Measurements from ENCODE around the gene MSMP. TPM values are rescaled to one million over a fixed set of nuclear protein-coding genes. Genes with fewer than 3 reads are reported as not detected.

Gene MSMP
- total and polyA plus RNA-seq, 9 of the 15 experiments (the other 6 are each of a cell fraction or from before 2014, with no cell fraction given) = 0.60 TPM; not detected in 8

DNA sequence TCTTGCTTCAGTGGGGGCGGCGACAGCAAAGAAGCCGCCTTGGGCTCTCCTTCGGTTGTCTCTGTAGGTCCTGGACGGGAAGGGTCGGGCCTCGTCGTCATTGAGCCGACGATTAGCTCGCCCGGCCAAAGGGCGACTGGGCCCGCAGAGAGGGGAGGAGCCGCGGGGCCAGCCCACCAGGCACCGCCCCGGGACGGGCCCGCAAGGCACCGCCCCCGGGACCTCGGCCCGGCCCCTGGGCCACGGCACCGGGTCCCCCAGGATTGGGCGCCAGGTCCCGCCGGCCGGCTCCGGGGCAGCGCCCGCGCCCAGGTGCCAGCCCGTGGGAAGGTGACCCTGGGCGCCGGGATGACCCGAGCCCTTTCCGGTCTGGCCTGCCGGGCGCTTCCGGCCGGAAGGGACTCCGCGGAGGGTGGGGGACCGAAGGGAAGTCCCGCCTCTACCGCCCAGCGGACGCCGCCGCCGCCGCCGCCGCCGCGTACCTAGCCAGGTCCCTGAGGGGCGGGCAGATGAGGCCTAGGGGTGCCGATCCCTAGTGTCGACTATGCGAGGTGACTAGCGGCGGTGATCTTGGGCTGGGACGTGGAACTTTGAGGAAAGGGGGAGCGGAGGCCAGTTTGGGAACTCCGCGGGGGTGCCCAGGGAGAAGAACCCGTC is 5.1 kb downstream of the MSMP start, which contains the start of the genes GBA2 and RGP1 (continued):
- TF ChIP-seq SAP30 (IDR thresholded peaks at IDR 0.05; ENCODE audit: borderline replicate concordance, insufficient read depth, low read depth, low read length, poor library complexity, severe bottlenecking) (no peak), GATAD2B (IDR thresholded peaks at IDR 0.05; ENCODE audit: borderline replicate concordance) (peak; percentile 91; the same call in 1 of the 2 replicates), L3MBTL2 (IDR thresholded peaks at IDR 0.05) (peak; percentile 42; the same call in 1 of the 2 replicates), HCFC1 (IDR thresholded peaks at IDR 0.05; ENCODE audit: low read depth, low read length) (peak; percentile 36; the same call in 1 of the 2 replicates), NR2C2 (CRISPR knock-in tag; IDR thresholded peaks at IDR 0.05) (no peak; the same call in 1 of the 2 replicates), NR2C2 (tag; IDR thresholded peaks at IDR 0.05) (peak; percentile 96), EP400 (IDR thresholded peaks at IDR 0.05) (no peak; the same call in 1 of the 2 replicates), CREM (IDR thresholded peaks at IDR 0.05; ENCODE audit: low read depth) (peak; percentile 58), SUPT5H (IDR thresholded peaks at IDR 0.05) (peak; percentile 59), SMAD4 (CRISPR knock-in tag; conservative IDR thresholded peaks at IDR 0.05) (peak; percentile 70), GABPB1 (CRISPR knock-in tag; IDR thresholded peaks at IDR 0.05) (peak; percentile 66), ZNF444 (CRISPR knock-in tag; IDR thresholded peaks at IDR 0.05) (no peak), TOE1 (IDR thresholded peaks at IDR 0.05; ENCODE audit: borderline replicate concordance) (no peak), TOE1 (CRISPR knock-in tag; IDR thresholded peaks at IDR 0.05; ENCODE audit: borderline replicate concordance, low read depth) (no peak), ZFPM2 (CRISPR knock-in tag; IDR thresholded peaks at IDR 0.05) (no peak), MAFK (IDR thresholded peaks at IDR 0.05; ENCODE audit: low read length) (no peak), RBFOX2 (IDR thresholded peaks at IDR 0.05; ENCODE audit: low read depth, low read length) (peak; percentile 87), SNRNP70 (optimal IDR thresholded peaks at IDR 0.05; ENCODE audit: low read depth, low read length) (no peak), ZNF551 (CRISPR knock-in tag; IDR thresholded peaks at IDR 0.05) (no peak)
- TF ChIP-seq, protein P1, sequence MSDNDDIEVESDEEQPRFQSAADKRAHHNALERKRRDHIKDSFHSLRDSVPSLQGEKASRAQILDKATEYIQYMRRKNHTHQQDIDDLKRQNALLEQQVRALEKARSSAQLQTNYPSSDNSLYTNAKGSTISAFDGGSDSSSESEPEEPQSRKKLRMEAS (CRISPR knock-in tag; IDR thresholded peaks at IDR 0.05) = no peak
- TF ChIP-seq, protein P2, sequence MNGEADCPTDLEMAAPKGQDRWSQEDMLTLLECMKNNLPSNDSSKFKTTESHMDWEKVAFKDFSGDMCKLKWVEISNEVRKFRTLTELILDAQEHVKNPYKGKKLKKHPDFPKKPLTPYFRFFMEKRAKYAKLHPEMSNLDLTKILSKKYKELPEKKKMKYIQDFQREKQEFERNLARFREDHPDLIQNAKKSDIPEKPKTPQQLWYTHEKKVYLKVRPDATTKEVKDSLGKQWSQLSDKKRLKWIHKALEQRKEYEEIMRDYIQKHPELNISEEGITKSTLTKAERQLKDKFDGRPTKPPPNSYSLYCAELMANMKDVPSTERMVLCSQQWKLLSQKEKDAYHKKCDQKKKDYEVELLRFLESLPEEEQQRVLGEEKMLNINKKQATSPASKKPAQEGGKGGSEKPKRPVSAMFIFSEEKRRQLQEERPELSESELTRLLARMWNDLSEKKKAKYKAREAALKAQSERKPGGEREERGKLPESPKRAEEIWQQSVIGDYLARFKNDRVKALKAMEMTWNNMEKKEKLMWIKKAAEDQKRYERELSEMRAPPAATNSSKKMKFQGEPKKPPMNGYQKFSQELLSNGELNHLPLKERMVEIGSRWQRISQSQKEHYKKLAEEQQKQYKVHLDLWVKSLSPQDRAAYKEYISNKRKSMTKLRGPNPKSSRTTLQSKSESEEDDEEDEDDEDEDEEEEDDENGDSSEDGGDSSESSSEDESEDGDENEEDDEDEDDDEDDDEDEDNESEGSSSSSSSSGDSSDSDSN (IDR thresholded peaks at IDR 0.05; ENCODE audit: borderline replicate concordance in 1 of 2, low read depth in 2 of 2, low read length in 2 of 2) = 0 out of 4 replicates have a peak, but pooled peaks of 1 of the 2 experiments have one; percentile 46
- TF ChIP-seq, protein P3, sequence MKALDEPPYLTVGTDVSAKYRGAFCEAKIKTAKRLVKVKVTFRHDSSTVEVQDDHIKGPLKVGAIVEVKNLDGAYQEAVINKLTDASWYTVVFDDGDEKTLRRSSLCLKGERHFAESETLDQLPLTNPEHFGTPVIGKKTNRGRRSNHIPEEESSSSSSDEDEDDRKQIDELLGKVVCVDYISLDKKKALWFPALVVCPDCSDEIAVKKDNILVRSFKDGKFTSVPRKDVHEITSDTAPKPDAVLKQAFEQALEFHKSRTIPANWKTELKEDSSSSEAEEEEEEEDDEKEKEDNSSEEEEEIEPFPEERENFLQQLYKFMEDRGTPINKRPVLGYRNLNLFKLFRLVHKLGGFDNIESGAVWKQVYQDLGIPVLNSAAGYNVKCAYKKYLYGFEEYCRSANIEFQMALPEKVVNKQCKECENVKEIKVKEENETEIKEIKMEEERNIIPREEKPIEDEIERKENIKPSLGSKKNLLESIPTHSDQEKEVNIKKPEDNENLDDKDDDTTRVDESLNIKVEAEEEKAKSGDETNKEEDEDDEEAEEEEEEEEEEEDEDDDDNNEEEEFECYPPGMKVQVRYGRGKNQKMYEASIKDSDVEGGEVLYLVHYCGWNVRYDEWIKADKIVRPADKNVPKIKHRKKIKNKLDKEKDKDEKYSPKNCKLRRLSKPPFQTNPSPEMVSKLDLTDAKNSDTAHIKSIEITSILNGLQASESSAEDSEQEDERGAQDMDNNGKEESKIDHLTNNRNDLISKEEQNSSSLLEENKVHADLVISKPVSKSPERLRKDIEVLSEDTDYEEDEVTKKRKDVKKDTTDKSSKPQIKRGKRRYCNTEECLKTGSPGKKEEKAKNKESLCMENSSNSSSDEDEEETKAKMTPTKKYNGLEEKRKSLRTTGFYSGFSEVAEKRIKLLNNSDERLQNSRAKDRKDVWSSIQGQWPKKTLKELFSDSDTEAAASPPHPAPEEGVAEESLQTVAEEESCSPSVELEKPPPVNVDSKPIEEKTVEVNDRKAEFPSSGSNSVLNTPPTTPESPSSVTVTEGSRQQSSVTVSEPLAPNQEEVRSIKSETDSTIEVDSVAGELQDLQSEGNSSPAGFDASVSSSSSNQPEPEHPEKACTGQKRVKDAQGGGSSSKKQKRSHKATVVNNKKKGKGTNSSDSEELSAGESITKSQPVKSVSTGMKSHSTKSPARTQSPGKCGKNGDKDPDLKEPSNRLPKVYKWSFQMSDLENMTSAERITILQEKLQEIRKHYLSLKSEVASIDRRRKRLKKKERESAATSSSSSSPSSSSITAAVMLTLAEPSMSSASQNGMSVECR (CRISPR knock-in tag; IDR thresholded peaks at IDR 0.05) = peak; percentile 44; the same call in 1 of the 2 replicates

All from K562 (cell line).